ENCODE data around the gene TOR4A.
"Not testable (repeated sequence)": the region's sequence is repeated elsewhere in the genome, so short reads cannot be mapped to it uniquely, and the experiment has no call there.

The TOR4A gene

GRCh38 chr9:137239541-137240200 is 37.9 kb upstream of the TOR4A start:
- DNase-seq: not testable (repeated sequence)

GRCh38 chr9:137240318-137240840 is 37.1 kb upstream of the TOR4A start:
- DNase-seq: peak; percentile 70

GRCh38 chr9:137240841-137241489 is 36.6 kb upstream of the TOR4A start, which contains the start of gene TUBB4B:
Gene TUBB4B, plus strand, starts transcription at chr9:137241287. Its CDS starts 74 bp downstream, at chr9:137241361.
- DNase-seq: peak; percentile 93

- peak; percentile 74 for DNase-seq
Observed at GRCh38 chr9:137241490-137242268, 35.8 kb upstream of the TOR4A start.

GRCh38 chr9:137242269-137243203 is 35.0 kb upstream of the TOR4A start:
- no peak for DNase-seq

GRCh38 chr9:137243266-137243625 is 34.3 kb upstream of the TOR4A start:
- not testable (repeated sequence) for DNase-seq

- DNase-seq: no peak
Observed at GRCh38 chr9:137243626-137244485, 33.7 kb upstream of the TOR4A start.

- DNase-seq: no peak
Observed at GRCh38 chr9:137244486-137245449, 32.8 kb upstream of the TOR4A start.

GRCh38 chr9:137245450-137246421 is 31.8 kb upstream of the TOR4A start:
- DNase-seq: no peak

GRCh38 chr9:137247135-137247915 is 30.2 kb upstream of the TOR4A start:
- DNase-seq: no peak

- DNase-seq: no peak
Observed at GRCh38 chr9:137247916-137248175, 29.7 kb upstream of the TOR4A start.

- no peak for DNase-seq
Observed at GRCh38 chr9:137250329-137251193, 27.0 kb upstream of the TOR4A start.

GRCh38 chr9:137251194-137251461 is 26.4 kb upstream of the TOR4A start, which contains the start of gene STPG3:
Gene STPG3, plus strand, starts transcription at chr9:137251286. Its CDS starts 1 bp downstream, at chr9:137251287.
- no peak for DNase-seq

GRCh38 chr9:137251490-137252268 is 25.8 kb upstream of the TOR4A start:
- DNase-seq: no peak

- DNase-seq: no peak
Observed at GRCh38 chr9:137252555-137253506, 24.7 kb upstream of the TOR4A start.

Measured in stimulated activated CD4-positive, alpha-beta T cell treated with anti-CD3 and anti-CD28 coated beads, Interleukin-4, amount 100 ng/mL, for 1 hour (primary cell).